ENCODE data around the gene GABRB1.

Gene GABRB1

GRCh38 chr4:47031011-47031678 is at the start of gene GABRB1:
TSS of gene GABRB1 (plus strand) at chr4:47031567.
- peak within 1 kb of the TSS; percentile 46 for H3K27ac Mint-ChIP-seq
- no peaks in the 10 kb centered on the region for H3K36me3 Mint-ChIP-seq
- H3K27me3 Mint-ChIP-seq = peaks cover 39% of the 10 kb centered on the region
- peaks cover 16% of the 10 kb centered on the region for H3K4me1 Mint-ChIP-seq
- no peaks in the 10 kb centered on the region for H3K9me3 Mint-ChIP-seq
- H3K4me3 Mint-ChIP-seq = peak within 1 kb of the TSS; percentile 64
- no peak for ATAC-seq

- H3K36me3 Mint-ChIP-seq = no peaks in the 10 kb centered on the region
- no peak overlapping the region for H3K4me3 Mint-ChIP-seq
- no peaks in the 10 kb centered on the region for H3K9me3 Mint-ChIP-seq
- no peak overlapping the region for H3K27ac Mint-ChIP-seq
- no peak for ATAC-seq
- no peaks in the 10 kb centered on the region for H3K4me1 Mint-ChIP-seq
- H3K27me3 Mint-ChIP-seq = peaks cover 9% of the 10 kb centered on the region
Observed at GRCh38 chr4:46984781-46985180, 46.6 kb upstream of the GABRB1 start.

- no peaks in the 10 kb centered on the region for H3K36me3 Mint-ChIP-seq
- no peak overlapping the region for H3K4me3 Mint-ChIP-seq
- H3K9me3 Mint-ChIP-seq = no peaks in the 10 kb centered on the region
- no peaks in the 10 kb centered on the region for H3K4me1 Mint-ChIP-seq
- no peak overlapping the region for H3K27ac Mint-ChIP-seq
- no peak for ATAC-seq
- H3K27me3 Mint-ChIP-seq = peaks cover 5% of the 10 kb centered on the region
Observed at GRCh38 chr4:46986922-46987638, 44.3 kb upstream of the GABRB1 start.

DNA sequence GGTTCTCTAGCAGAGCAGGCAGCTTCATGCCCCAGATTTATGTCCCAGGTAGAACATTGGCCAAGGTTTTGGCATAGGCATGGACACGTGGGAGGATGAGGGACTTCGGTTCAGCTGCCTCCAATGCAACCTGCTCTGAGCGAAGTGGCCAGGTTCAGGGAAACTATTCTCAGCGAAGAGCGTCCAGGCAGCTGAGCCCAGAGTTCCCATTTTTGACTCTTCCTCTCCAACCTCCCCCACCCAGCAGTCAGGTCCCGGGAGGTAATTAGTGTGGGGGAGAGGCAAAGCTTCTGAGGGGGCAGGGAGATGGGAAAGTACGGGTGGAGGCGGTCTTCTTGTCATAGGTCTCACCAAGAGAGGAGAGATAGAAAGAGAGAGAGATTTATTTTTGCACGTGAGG is 39.0 kb upstream of the GABRB1 start:
- H3K4me3 Mint-ChIP-seq = no peak overlapping the region

GRCh38 chr4:46993075-46994006 is 38.0 kb upstream of the GABRB1 start, which contains the start of gene GABRA4:
TSS of gene GABRA4 (minus strand) at chr4:46993581. CDS start at chr4:46993424, 157 bp downstream.
- Mint-ChIP-seq H3K27ac (no peak within 1 kb of the TSS), H3K36me3 (no peaks in the 10 kb centered on the region), H3K9me3 (peaks cover 3% of the 10 kb centered on the region), H3K27me3 (peaks cover 39% of the 10 kb centered on the region), H3K4me1 (peaks cover 10% of the 10 kb centered on the region), H3K4me3 (peak within 1 kb of the TSS; percentile 32)
- no peak for ATAC-seq

More for the DNA sequence above, 39.0 kb upstream of the GABRB1 start:
- no peaks in the 10 kb centered on the region for H3K36me3 Mint-ChIP-seq
- peaks cover 3% of the 10 kb centered on the region for H3K9me3 Mint-ChIP-seq
- peaks cover 10% of the 10 kb centered on the region for H3K4me1 Mint-ChIP-seq
- H3K27me3 Mint-ChIP-seq = peaks cover 39% of the 10 kb centered on the region
- no peak for ATAC-seq
- no peak overlapping the region for H3K27ac Mint-ChIP-seq

- Mint-ChIP-seq H3K4me3 (peak overlapping the region; percentile 32), H3K36me3 (no peaks in the 10 kb centered on the region), H3K27ac (no peak overlapping the region), H3K4me1 (peaks cover 10% of the 10 kb centered on the region), H3K9me3 (peaks cover 3% of the 10 kb centered on the region), H3K27me3 (peaks cover 39% of the 10 kb centered on the region)
- no peak for ATAC-seq
Observed at GRCh38 chr4:46994007-46994405, 37.4 kb upstream of the GABRB1 start.

- Mint-ChIP-seq H3K27me3 (peaks cover 11% of the 10 kb centered on the region), H3K4me1 (no peaks in the 10 kb centered on the region), H3K4me3 (no peak overlapping the region), H3K27ac (no peak overlapping the region), H3K36me3 (no peaks in the 10 kb centered on the region), H3K9me3 (no peaks in the 10 kb centered on the region)
- no peak for ATAC-seq
Observed at GRCh38 chr4:46999566-46999965, 31.8 kb upstream of the GABRB1 start.

- no peak overlapping the region for H3K27ac Mint-ChIP-seq
- H3K4me1 Mint-ChIP-seq = no peaks in the 10 kb centered on the region
- no peaks in the 10 kb centered on the region for H3K9me3 Mint-ChIP-seq
- H3K27me3 Mint-ChIP-seq = peaks cover 3% of the 10 kb centered on the region
- no peak for ATAC-seq
- H3K36me3 Mint-ChIP-seq = no peaks in the 10 kb centered on the region
- H3K4me3 Mint-ChIP-seq = no peak overlapping the region
Observed at GRCh38 chr4:47000406-47000805, 31.0 kb upstream of the GABRB1 start.

- no peaks in the 10 kb centered on the region for H3K4me1 Mint-ChIP-seq
- no peak overlapping the region for H3K27ac Mint-ChIP-seq
- ATAC-seq = no peak
- H3K36me3 Mint-ChIP-seq = no peaks in the 10 kb centered on the region
- H3K9me3 Mint-ChIP-seq = no peaks in the 10 kb centered on the region
- H3K27me3 Mint-ChIP-seq = no peaks in the 10 kb centered on the region
- H3K4me3 Mint-ChIP-seq = no peak overlapping the region
Observed at GRCh38 chr4:47002580-47002979, 28.8 kb upstream of the GABRB1 start.

GRCh38 chr4:47010347-47010911 is 20.9 kb upstream of the GABRB1 start:
- Mint-ChIP-seq H3K27me3 (no peaks in the 10 kb centered on the region), H3K4me3 (no peak overlapping the region), H3K36me3 (no peaks in the 10 kb centered on the region), H3K4me1 (peaks cover 8% of the 10 kb centered on the region), H3K9me3 (no peaks in the 10 kb centered on the region), H3K27ac (no peak overlapping the region)
- ATAC-seq = no peak

DNA sequence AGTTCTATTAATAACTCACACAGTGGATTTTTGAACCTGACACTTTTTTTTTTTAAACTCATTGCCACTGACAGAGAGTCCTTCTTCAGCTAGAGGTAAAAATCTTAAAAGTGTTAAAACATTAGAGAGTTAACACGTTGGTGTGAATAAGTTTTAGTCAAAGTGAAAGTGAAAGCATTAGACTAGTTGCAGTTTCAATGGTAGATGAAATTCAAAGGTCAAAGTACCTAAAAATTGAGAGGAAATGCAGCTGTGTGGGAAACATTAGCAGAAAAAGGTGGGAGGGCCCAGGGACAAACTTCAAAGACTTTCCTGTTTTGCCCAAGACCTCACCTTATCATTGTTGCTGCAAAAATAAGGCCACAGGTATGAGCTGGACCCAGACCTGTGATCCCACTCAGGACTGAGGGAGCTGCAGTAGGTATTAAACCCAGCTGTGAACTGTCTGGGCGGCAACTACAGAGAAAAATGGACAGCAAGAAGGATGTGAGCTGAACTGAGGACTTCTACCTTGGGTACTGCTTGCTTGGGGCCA is 20.4 kb upstream of the GABRB1 start:
- Mint-ChIP-seq H3K36me3 (no peaks in the 10 kb centered on the region), H3K9me3 (no peaks in the 10 kb centered on the region), H3K4me1 (peaks cover 8% of the 10 kb centered on the region), H3K4me3 (no peak overlapping the region), H3K27me3 (no peaks in the 10 kb centered on the region), H3K27ac (no peak overlapping the region)
- no peak for ATAC-seq

DNA sequence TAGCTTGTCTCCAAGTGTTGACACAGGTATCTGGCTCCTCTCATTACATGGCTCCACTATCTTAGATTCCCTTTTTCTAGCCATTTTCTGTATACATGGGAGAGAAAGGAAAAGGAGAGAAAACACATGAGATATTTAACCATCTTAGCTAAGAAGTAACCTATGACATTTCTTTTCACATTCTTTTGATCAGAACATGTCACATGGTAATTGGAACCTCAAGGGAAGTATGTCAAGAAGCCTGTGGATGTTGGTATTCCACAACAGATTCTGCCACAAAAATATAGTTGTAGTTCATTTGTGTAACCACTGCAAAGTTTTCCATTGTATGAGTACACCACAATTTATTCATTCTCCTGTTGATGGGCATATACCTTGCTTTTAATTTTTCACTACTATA is 18.7 kb upstream of the GABRB1 start:
- Mint-ChIP-seq H3K4me1 (peaks cover 8% of the 10 kb centered on the region), H3K36me3 (no peaks in the 10 kb centered on the region), H3K27me3 (peaks cover 1% of the 10 kb centered on the region), H3K27ac (no peak overlapping the region), H3K9me3 (no peaks in the 10 kb centered on the region), H3K4me3 (no peak overlapping the region)
- no peak for ATAC-seq

DNA sequence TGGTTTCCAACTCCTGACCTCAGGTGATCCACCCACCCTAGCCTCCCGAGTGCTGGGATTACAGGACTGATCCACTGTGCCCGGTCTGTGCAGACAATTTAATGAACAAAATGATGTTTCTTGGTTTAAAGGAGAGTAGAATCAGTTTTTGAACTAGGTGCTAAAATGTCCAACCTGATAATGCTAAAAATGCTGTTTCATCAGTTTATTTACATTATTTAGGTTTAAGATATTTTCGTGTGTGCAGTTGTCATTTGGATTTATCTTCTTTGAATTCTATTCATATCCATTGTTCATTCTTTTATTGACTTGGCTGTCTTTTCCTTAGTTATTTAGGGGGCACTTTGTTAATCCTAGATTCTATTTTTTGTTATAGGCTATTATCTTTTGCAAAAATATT is 18.0 kb upstream of the GABRB1 start:
- H3K27ac Mint-ChIP-seq = no peak overlapping the region
- no peaks in the 10 kb centered on the region for H3K36me3 Mint-ChIP-seq
- H3K9me3 Mint-ChIP-seq = no peaks in the 10 kb centered on the region
- H3K27me3 Mint-ChIP-seq = peaks cover 8% of the 10 kb centered on the region
- ATAC-seq = no peak
- no peak overlapping the region for H3K4me3 Mint-ChIP-seq
- H3K4me1 Mint-ChIP-seq = peaks cover 8% of the 10 kb centered on the region

- H3K27me3 Mint-ChIP-seq = peaks cover 9% of the 10 kb centered on the region
- H3K4me3 Mint-ChIP-seq = no peak overlapping the region
- no peaks in the 10 kb centered on the region for H3K4me1 Mint-ChIP-seq
- H3K9me3 Mint-ChIP-seq = peaks cover 6% of the 10 kb centered on the region
- no peaks in the 10 kb centered on the region for H3K36me3 Mint-ChIP-seq
- H3K27ac Mint-ChIP-seq = no peak overlapping the region
- no peak for ATAC-seq
Observed at GRCh38 chr4:47017081-47017480, 14.3 kb upstream of the GABRB1 start.

GRCh38 chr4:47017494-47017893 is 13.9 kb upstream of the GABRB1 start:
- Mint-ChIP-seq H3K9me3 (peaks cover 6% of the 10 kb centered on the region), H3K36me3 (no peaks in the 10 kb centered on the region), H3K4me3 (no peak overlapping the region), H3K27ac (no peak overlapping the region), H3K27me3 (peaks cover 9% of the 10 kb centered on the region), H3K4me1 (no peaks in the 10 kb centered on the region)
- ATAC-seq = no peak
